Hematopoietic multipotent progenitor cell treated with erythropoietin and hydrocortisone succinate and interleukin-3 and kit ligand, for 17 days (in vitro differentiated cells): ENCODE measurements around the gene ISOC2.
A peak's percentile ranks its signal among the peaks of the same experiment; 100 is the strongest.

Experiments used
- DNase-seq: peaks from one replicate; pipeline ENCODE4 v3.0.0-alpha.2; 2015; ENCODE audit warnings: low spot score

ISOC2 gene

DNA sequence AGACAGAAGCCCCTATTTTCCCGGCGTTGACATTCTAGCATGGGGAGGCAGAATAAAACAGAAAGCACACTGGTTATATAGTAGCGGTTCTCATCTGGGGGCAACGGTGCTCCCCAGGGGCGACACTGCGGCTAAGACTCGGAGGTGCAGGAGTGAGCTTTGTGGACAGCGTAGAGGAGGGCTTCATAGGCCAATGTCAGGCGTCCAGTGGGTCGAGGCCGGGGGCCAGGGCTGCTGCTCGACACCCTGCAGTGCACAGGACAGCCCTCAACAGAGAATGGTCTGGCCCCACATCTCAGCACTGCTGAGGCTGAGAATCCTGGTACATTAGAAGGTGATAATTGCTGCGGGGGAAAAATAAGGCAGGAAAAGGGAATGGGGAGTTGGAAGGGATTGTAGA is 16.5 kb upstream of the ISOC2 start:
- DNase-seq, result no peak

DNA sequence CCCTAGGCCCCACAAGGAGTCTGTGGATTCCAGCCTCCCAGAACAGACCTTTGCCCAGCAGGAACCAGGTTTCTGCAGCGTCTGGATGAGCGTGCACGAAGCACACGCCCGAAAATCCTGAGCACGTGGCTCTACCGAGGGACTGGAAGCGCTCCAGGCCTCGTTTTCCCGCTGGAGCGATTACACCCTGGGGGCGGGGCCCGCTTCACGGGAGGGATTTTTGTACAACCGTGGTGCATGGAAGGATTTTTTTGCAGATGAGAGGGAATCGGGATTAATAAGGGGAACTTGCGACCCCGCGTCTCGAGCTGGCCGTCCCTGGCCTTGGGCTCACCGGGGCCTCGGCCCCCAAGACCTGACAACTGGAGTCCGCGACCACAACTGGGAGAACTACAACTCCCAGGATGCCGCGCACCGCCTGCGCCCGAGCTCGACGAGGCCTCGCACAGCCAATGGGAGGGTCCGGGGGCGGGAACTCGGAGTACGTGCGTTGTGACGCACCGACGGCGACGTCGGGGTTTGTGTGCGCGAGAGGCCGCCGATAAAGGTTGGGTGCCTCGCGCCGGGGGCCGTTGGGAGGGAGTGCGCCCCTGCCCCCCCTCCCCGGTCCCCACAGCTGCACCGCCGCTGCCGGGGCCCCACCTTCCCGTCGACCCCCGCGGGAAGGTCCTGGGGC is 14.8 kb upstream of the ISOC2 start, which contains the start of gene ZNF628:
Gene ZNF628 (plus strand): TSS at position 518 of the 676 bp plus-strand sequence. CDS start 3,294 bp downstream, outside the sequence.
- DNase-seq, result peak; percentile 97

DNA sequence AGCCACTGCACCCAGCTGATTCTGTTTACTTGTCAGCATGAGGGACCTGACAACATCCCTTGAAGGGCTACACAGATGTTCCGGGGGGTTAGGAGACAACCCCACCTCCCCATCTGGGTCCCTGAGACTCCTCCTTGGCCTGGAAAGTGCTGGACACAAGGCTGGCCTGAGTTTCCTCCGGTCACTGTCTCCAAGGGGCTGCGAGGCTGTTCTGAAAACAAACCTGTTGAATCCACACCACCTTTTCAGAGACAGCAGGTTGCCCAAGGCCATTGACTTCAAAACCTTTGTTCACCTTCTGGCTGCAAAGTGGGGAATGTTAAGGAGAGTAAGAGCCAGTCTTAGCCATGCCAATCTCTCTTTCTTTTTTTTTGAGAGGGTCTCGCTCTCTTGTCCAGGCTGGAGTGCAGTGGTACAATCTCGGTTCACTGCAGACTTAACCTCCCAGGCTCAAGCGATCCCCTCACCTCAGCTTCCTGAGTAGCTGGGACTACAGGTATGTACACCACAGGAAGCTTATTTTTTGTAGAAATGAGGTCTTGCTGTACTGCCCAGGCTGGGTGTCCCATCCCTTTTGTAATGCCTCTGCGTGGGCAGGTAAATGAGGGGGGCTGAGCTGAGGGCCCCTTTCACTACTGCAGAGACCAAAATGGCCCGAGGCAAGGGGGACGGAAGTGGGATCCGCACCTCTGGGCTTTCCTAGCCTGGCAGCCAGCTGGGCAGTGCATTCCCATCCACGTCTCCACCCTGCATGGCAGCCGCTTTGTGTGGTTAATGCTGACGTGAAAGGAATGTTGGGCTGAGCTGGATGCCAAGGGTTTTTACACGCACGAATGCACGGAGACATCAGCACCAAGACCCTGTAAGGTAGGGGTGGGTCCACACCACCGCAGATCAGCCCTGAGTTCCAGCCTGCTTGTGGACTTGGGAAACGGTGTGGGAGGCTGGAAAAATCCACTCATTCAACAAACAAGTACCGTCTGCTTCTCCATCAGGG is 13.1 kb upstream of the ISOC2 start:
- DNase-seq, result no peak

DNA sequence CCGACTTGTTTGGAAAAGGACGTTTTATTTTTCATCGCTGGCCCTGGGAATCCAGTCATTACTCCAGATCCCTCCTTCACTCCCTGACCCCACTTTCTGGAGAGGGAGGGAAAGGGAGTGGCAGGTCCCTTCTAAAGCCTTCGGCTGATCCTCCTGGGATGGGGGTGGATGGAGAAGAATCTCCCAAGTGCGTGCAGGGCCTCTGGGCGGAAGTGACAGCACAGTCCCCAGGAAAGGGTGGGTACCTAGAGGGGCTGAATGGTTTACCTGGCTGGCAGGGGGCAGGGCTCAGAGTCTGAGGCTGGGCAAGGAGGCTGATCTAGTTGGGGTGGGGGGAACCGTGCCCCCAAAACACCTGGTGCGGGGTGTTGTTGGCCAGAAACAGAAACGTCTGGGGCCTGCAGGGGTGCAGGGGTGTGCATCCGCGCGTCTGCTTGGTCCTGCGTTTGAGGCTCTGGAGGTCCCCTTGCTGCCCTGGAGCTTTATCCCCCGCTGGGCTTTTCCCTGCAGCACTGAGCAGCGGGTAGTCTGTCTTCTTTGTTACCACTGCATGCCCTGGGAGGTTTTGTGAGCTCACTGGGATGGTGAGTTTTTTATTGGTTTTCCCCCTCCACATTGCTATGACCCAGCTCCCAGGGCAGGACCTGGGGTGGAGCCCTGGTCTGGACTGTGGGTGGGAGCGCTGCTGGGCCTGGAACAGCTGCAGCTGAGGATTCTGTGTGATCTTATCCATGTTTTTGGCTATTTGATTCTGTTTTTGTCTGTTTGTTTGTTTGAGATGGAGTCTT is 12.0 kb upstream of the ISOC2 start:
- DNase-seq, result no peak

DNA sequence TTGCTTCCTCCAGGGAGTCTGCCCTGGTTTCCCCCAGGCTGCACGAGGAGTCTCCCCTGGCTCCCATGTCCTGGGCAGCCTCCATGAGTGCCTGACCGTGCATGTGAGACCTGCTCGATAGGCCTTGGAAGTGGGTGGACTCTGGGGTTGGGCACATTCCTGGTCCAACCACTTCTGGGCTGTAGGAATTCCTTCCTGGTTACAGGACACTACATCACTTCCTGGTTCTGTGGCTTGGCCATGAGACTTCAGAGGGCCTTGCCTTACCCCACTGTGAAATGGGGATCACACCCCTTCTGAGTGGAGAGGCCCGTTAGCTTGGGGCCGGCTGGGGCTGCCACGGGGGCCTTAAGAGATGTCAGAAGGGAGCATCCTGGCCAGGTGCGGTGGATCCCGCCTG is 11.0 kb upstream of the ISOC2 start:
- DNase-seq, result no peak

DNA sequence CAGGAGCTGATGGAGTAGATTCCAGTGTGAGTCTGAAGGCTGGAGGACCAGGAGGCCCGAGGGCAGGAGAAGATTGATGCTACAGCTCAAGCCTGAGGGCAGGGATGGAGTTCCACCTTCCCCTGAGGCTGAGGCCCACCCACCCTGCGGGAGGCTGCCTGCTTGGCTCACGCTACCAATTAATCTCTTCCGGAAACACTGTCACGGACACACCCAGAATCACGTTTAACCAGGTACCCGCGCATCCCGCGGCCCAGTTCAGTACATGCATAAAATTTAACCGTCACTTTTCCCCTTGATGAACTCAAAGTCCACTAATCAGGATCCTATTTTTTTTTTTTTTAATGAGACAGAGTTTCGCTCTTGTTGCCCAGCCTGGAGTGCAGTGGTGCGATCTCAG is 9.8 kb upstream of the ISOC2 start:
- DNase-seq, result no peak

DNA sequence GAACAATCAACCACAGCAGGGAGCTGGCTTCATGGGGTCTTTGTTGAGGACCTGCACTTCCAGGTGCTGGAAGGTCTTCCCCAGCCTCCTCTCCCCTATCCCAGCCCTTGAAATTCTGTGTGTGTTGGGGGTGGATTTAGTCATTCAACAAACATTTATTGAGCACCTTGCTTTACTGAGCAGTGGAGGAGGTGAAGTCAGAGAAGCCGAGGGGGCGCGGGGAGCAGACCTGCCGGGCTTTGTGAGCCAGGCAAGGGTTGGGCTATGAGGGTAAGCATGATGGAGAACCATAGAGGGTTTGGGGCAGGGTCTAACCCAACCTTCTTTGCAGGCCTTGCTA is 6.6 kb upstream of the ISOC2 start:
- DNase-seq, result no peak

DNA sequence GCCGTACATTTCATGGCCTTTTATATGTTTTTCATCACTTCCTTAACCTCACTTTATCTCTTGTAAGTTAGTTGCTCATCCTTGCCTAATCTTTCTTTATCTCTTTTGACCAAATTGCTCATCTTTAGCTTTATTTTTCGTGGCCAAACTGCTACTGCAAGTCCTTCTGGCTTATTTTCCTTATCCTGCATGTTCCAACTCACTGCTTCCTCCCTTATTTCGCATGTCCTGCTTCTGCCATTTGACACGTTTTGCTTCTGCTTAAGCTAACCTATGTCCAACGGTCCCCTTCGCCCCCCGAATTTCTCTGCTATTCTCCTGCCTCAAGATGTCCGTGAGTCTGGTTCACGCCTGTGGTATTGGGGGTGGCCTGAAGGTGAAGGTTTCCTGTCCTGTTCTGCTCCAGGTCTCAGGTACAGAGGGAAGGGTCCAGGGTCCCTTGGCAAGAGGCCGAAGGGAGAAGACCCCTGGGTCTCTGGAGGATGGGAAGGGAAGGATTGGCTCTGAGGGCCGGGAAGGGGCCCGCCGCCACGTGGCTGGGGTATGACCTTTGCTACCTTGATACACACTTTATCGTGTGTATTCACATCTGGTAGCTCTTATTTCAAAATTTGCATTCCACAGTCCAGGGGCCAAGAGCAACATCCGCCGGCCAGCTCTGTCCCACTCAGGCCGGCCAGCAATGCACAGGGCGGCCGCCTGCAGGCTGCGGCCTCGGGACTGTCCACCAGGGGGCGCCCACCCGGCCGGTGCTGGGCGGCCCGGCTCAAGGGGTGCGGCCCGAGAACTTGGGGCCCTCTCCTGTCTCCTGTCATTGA is 6.0 kb upstream of the ISOC2 start:
- DNase-seq, result peak; percentile 80

DNA sequence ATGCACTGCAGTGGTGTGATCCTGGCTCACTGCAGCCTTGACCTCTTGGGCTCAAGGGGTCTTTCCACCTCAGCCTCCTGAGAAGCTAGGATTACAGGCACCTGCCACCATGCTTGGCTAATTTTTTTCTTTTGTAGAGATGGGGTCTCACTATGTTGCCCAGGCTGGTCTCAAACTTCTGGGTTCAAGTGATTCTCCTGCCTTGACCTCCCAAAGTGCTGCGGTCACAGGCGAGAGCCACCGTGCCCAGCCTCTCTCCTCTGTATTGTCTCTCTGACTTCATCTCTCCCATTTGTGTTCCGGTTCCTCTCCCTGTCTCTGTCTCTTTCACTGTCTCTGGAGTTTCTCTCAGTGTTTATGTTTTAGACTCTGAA is 4.8 kb upstream of the ISOC2 start:
- DNase-seq, result no peak

DNA sequence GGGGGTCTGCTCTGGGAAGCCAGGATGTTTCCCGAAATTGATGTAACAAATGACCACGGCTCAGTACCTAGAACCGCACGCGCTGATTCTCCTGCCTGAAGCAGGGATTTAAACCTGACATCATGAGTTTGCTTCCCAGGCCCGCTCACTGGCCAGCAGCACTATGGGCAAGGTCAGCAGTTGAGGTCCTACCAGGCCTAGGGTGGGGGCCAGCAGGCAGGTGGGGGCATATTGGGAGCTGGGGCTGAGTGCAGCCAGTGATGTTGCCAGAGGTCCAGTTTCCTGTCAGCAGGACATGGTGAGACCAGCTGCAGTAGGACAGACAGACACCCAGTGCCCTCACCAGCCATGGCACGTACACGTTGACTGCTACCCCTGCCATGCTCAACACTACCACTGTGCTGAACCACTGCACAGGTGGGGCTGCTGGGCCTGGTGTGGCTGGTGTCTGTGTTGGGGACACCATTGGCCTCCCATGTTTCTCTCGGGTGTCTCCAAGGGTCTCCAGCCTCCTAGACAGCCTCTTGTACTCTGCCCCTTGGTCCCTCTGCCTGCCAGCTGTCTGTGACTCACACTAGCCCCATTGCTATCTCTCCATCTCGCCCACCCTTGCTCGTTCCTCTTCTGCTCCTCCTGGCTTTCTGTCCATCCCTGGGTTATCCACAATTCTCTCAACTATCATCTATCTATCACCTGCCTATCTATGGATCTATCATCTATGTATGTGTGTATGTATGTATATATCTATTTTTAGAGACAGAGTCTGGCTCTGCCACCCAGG is 4.2 kb upstream of the ISOC2 start:
- DNase-seq, result no peak

DNA sequence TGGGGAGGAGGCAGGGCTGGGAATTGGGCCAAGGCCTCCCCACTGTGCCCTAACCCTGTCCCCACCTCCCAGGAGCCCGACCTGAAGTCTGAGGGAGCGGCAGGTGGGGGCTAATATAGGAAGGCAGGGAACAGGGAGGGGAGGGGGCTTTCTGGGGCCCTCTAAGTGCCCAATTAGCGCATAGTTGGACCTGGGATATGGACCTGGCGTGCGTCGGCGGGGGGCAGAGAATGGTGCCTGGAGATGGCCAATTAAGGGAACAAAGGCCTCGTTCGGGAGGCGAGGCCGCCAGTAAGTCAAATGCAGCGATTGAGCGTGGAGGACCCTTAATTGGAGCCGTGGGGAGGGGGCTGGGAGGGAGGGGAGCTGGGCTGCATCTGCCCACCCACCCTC is 3.2 kb upstream of the ISOC2 start, which contains the start of gene C19orf85:
Gene C19orf85 (minus strand): TSS at position 90 of the 393 bp plus-strand sequence. CDS start 197 bp downstream, outside the sequence.
- no peak for DNase-seq

DNA sequence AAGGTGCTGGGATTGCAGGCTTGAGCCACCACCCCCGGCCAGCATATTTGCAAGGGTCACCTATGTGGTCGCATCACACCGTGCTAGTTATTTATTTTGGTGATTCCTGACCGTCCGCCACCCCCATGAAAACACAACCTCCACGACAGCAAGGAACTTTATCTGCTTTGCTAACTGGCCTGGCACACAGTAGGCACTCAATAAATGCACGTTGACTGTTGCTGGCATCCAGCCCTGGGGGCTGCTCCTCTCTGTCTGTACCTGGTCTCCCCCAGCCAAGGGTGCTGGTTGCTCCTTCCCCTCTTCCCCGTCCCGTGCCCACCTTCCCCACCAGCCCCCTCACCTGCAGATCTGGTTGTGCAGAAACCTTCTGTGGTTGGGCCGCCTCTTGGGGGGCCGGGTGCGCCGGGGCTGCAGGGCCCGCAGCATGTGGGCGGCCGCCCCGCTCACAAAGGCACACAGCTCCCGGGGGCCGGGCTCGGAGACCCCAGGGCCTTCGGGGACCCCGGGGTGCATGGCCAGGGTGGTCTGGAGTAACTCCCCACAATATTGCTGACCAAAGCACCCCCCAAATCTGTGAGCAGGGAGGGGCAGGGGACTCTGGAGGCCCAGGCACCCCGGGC is 2.7 kb upstream of the ISOC2 start:
- no peak for DNase-seq

DNA sequence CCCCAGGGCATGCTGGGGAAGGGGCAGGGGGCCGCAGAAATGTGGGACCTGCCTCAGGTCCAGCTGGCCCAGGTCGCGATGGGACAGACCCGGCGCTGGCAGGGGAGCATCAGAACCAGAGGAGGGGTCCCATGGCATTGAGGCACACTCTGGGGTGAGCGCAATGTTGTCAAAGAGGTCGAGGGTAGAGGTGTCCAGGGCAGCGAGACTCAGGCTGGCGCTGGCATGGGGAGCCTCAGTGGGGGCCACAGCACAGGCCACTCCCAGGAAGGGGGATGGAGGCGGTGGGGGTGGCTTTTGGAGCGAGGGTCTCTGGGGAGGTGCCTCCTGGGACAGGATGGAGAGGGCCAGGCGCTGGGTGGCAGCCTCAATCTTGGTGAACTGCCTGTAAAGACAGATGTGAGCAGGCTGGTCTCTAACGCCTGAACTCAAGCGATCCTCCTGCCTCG is 2.2 kb upstream of the ISOC2 start:
- DNase-seq, result no peak

DNA sequence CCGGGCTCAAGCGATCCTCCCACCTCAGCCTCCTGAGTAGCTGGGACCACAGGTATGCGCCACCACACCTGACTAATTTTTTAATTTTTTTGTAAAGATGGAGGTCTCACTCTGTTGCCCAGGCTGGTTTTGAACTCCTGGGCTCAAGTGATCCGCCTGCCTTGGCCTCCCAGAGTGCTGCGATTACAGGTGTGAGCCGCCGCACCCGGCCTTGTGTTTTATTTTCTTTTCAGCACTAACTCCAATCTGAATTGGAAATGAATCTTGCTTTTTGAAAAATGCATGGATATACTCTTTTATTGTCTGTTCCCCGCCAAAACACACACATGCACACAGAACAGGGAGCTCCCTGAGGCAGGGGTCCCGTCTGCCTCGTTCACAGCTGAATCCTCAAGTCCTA is 1.3 kb upstream of the ISOC2 start:
- no peak for DNase-seq

DNA sequence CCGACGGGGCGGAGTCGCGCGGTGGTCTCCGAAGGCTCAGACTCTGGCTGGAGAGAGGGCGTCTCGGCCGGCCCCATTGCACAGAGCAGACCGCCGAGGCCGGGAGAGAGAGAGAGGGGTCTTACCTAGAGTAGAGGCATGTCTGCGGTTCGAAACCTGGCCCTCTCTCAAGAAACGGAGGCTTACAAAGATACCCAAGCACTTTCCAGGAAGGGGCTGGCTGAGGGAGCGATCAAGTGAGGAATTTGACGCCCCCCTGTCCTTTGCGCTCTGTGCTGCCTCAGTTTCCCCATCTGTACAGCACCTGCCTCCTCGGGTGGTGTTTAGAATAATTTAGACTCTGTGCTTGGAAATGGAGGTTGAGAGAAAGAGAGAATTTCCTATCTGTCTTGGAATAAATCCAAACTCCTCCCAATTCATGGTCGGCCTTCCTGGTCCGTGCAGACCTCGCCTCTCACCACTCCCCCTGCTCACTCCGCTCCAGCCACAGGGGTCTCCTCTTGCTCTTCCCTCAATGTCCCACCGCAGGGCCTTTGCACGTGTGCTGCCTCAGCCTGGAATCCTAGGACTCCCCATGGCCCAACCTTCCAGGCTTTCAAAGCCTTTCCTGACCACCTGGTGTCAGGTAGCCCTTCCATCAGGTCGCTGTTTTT is 658 bp upstream of the ISOC2 start:
- DNase-seq, result peak; percentile 78

DNA sequence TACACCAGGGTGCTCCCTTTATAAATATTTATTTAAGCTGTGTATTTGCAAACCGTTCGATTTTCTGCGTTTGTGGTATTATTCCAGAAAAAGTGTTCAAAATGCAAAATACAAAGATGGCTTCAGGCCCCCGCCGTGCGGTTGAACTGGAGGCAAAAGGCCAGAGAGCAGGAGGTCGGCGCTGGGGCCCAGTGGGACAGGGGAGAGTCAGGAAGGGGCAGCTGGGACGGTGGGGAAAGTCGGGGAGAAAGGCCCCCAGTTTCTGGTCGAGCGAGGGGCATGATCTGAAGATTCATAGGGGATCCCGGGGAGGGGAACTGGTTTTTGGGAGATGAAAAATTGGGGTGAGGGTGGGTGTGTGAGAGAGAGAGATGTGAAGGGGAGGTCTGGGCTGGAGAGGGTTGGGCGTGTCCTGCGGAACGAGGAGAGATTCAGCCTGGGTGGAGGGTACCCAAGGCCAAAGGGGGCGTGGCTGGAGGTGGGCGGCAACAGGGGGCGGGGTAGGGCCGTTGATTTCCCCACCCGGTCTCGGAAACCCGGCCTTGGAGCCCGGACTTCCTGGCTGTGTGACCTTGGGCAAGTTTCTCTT is 678 bp downstream of the ISOC2 start:
- peak; percentile 78 for DNase-seq

DNA sequence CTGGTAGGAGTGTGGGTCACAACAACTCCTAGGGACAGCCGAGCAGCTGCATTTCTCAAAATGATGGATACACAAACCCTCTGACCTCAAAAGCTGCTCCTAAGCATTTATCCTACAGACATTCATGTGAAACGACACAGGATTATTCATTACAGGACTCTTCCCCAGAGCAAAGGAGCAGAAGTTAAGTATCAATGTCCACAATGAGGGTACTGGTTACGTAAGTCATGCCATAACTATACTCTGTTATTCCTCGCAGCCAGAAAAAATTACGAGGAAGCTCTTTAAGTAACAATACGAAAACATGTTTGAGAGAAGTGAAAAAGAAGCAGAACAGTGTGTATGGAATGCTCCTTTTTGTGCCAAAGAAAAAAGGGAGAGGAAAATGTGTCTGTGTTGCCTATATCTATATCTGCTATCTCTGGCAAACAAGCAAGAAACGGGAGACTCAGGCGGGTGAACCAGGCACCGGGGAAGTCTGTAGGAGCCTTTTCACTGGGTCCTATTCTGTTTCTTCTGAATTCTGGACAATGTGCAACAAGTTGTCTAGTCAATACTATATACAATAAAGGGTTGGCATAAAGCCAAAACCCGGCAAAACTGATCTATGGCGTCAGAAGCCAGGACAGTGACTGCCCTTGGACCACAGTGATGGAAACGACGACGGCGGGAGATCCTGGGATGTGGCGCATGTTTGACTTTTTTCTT is 1.3 kb downstream of the ISOC2 start:
- peak; percentile 35 for DNase-seq

DNA sequence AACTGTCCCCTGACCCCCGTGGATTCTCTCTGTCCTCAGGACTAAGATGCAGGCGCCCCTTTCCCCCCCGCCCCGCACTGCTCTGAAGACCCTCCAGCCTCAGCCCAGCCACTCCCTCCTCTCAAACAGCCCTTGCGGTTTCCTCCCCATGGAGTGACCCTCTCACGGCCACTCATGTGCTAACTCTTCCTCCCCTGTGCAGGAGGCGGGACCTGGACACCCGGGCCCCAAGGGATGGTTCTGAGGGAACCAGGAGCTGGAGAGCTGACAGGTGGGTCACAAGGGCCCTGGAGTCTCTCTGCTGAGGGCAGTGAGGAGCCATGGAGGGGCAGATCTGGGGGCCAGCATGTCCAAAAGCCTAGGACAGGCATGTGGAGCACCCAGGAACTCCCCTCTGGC is 1.9 kb downstream of the ISOC2 start:
- DNase-seq, result no peak
